H4 (cell line): ENCODE results near the gene S100A6. TPM values are rescaled to one million over a fixed set of nuclear protein-coding genes. Genes with fewer than 3 reads are reported as not detected.
A peak's percentile ranks its signal among the peaks of the same experiment; 100 is the strongest.

Source experiments
- DNase-seq: peaks from one replicate; pipeline ENCODE4 v3.0.0-alpha.2; 2015; ENCODE audit warnings: low spot score
- total RNA-seq: library from RNA; depleted of rRNA; stranded (reverse); fragments of >200 nt; shearing (Covaris generic); gene quantifications from 2 replicates; pipeline ENCODE4 v1.2.3, GENCODE V29; 2014; rRNA removed

The S100A6 gene
- total RNA-seq, 1 experiment from 2014 or later: 469 TPM

- no peak for DNase-seq
Measured at GRCh38 chr1:153503766-153504165, 32.0 kb downstream of the S100A6 start.

- DNase-seq: no peak
Measured at GRCh38 chr1:153498746-153499145, 37.0 kb downstream of the S100A6 start.

GRCh38 chr1:153495536-153495935 is 40.3 kb downstream of the S100A6 start:
- DNase-seq: no peak

- DNase-seq: peak; percentile 59
Measured at GRCh38 chr1:153494976-153495535, 40.7 kb downstream of the S100A6 start.

GRCh38 chr1:153493343-153493960 is 42.3 kb downstream of the S100A6 start:
- DNase-seq: no peak

- DNase-seq: peak; percentile 92
Measured at GRCh38 chr1:153490272-153491051, 45.3 kb downstream of the S100A6 start.

GRCh38 chr1:153488731-153489130 is 47.1 kb downstream of the S100A6 start:
- no peak for DNase-seq

GRCh38 chr1:153487707-153488106 is 48.1 kb downstream of the S100A6 start:
- DNase-seq: no peak

- peak; percentile 21 for DNase-seq
Measured at GRCh38 chr1:153485863-153486262, 49.9 kb downstream of the S100A6 start.

Other genes with a start within 250 kb of the S100A6 start
- gene PGLYRP3, start 223.0 kb downstream of the S100A6 start, total RNA-seq: not detected in 2 replicates
- not detected in 2 replicates for gene PGLYRP4, start 187.2 kb downstream of the S100A6 start, total RNA-seq
- 0.74 TPM in 1 of 2 replicates, not detected in the other for gene S100A9, start 178.1 kb downstream of the S100A6 start, total RNA-seq
- gene S100A12, start 160.4 kb downstream of the S100A6 start, total RNA-seq: not detected in 2 replicates
- gene S100A8, start 144.9 kb downstream of the S100A6 start, total RNA-seq: not detected in 2 replicates
- gene S100A7A, start 119.5 kb downstream of the S100A6 start, total RNA-seq: not detected in 2 replicates
- gene S100A7, start 75.3 kb downstream of the S100A6 start, total RNA-seq: not detected in 2 replicates
- gene S100A5, start 4.9 kb upstream of the S100A6 start, total RNA-seq: not detected in 2 replicates
- gene S100A4, start 9.8 kb upstream of the S100A6 start, total RNA-seq: 33.4 and 36.2 TPM in 2 replicates
- gene S100A3, start 13.3 kb upstream of the S100A6 start, total RNA-seq: 5.2 and 5.3 TPM in 2 replicates
- 17.8 and 33.2 TPM in 2 replicates for gene S100A2, start 29.9 kb upstream of the S100A6 start, total RNA-seq
- 25.1 and 35.9 TPM in 2 replicates for gene S100A16, start 77.1 kb upstream of the S100A6 start, total RNA-seq
- gene S100A14, start 80.3 kb upstream of the S100A6 start, total RNA-seq: not detected in 2 replicates
- gene S100A13, start 91.5 kb upstream of the S100A6 start, total RNA-seq: 160 and 175 TPM in 2 replicates
- gene S100A1, start 92.4 kb upstream of the S100A6 start, total RNA-seq: 0.91 TPM in 1 of 2 replicates, not detected in the other
- 39.3 and 42.6 TPM in 2 replicates for gene CHTOP, start 98.1 kb upstream of the S100A6 start, total RNA-seq
- gene SNAPIN, start 122.7 kb upstream of the S100A6 start, total RNA-seq: 82.5 and 98.7 TPM in 2 replicates
- gene ILF2, start 135.0 kb upstream of the S100A6 start, total RNA-seq: 345 and 420 TPM in 2 replicates
- not detected in 2 replicates for gene NPR1, start 142.7 kb upstream of the S100A6 start, total RNA-seq
- gene INTS3, start 192.1 kb upstream of the S100A6 start, total RNA-seq: 16.7 and 18.6 TPM in 2 replicates
- gene SLC27A3, start 239.4 kb upstream of the S100A6 start, total RNA-seq: 0.93 and 2.9 TPM in 2 replicates